Testis (tissue), 3 donors: ENCODE measurements around the gene MACROD2. TPM values are rescaled to one million over a fixed set of nuclear protein-coding genes. Genes with fewer than 3 reads are reported as not detected.

Experiments used
- DNase-seq: peaks from one replicate; pipeline ENCODE4 v3.0.0-alpha.2; 2019
- H3K27ac ChIP-seq, 2 donors: fragments of 200-600 bp; sonication (generic); one replicate each; pipeline ENCODE4 v1.5.1; 2019
- H3K27me3 ChIP-seq: fragments of 200-600 bp; sonication (generic); one replicate; pipeline ENCODE4 v1.5.1; 2019
- H3K36me3 ChIP-seq: fragments of 200-600 bp; sonication (generic); one replicate; pipeline ENCODE4 v1.5.1; 2017; ENCODE audit warnings: low read depth; ENCODE audit errors: missing control alignments
- H3K4me1 ChIP-seq: fragments of 200-600 bp; sonication (generic); one replicate; pipeline ENCODE4 v1.5.1; 2019
- H3K4me3 ChIP-seq, 2 donors: fragments of 200-600 bp; sonication (generic); one replicate each; pipeline ENCODE4 v1.5.1; 2017 to 2019
- H3K9me3 ChIP-seq: fragments of 200-600 bp; sonication (generic); one replicate; pipeline ENCODE4 v1.5.1; 2017
- CTCF ChIP-seq, 3 experiments: fragments of 450-650 bp in 2 of 3; fragments of 200-600 bp in 1 of 3; sonication (generic) in 1 of 3; IDR thresholded peaks; one replicate each; pipeline ENCODE4 v1.5.1; 2016 to 2019; ENCODE audit warnings: antibody characterized with exemption in 3 of 3, mild to moderate bottlenecking in 2 of 3, moderate library complexity in 1 of 3
- POLR2A ChIP-seq: fragments of 450-650 bp; IDR thresholded peaks from one replicate; pipeline ENCODE4 v1.6.1; 2017; ENCODE audit warnings: antibody characterized with exemption, mild to moderate bottlenecking, moderate library complexity
- WGBS, 2 donors: methylation state at CpG; one replicate each; pipeline ENCODE4 v1.1.5; 2018; 5-methylcytosine and 5-hydroxymethylcytosine counted together
- intact Hi-C: fragments of 100-400 bp; cut with DNase I; formaldehyde crosslinking; loops from one replicate; pipeline ENCODE4 v1.15.1; 2023; ENCODE audit warnings: low total_unique reads
- polyA plus RNA-seq: library from polyadenylated mRNA; stranded (reverse); fragments of 350-450 nt; fragmentation: Illumina TruSeq; extraction: RNeasy Lipid Tissue Mini Kit (QIAGEN cat#74804); gene quantifications from one replicate; pipeline ENCODE4 v1.2.3, GENCODE V29; 2014; ENCODE audit warnings: low read depth, low replicate concordance; ENCODE audit not compliant: insufficient read depth
- total RNA-seq, 2 donors: library from RNA; depleted of rRNA; stranded (reverse); fragments of >200 nt; gene quantifications; one replicate each; pipeline ENCODE4 v1.2.3, GENCODE V29; 2016

The MACROD2 gene
- total and polyA plus RNA-seq, 3 donors from 2014 or later = 12.6 to 20.6 (median 16.8) TPM

DNA sequence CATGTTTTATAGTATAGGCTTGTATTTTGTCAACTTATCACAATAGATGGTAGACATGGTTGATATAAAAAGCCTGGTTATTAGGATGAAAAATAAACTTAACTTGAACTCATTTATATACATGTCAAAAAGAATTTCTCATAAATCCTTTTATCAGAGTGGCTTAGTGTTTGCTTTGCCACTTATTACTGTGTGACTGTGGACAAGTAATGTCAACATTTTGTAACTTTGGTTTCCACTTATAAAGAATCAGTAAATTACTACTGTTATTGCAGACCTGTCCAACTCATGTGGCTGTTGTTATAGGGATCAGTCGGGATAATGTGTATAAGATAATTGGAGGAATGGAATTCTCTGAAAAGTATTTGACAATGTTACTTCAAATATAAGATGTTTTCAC, 1236.9 kb downstream of the MACROD2 start:
- no peak for TF ChIP-seq CTCF (IDR thresholded peaks at IDR 0.05)
- no peak for TF ChIP-seq POLR2A
- intact Hi-C loops = no loop called here
- 81 to 82% methylated on average over 1 of the region's 1 CpG for WGBS, 2 donors
- Histone ChIP-seq H3K4me3 (no peak overlapping the region), H3K4me1 (no peaks in the 10 kb centered on the region), H3K27me3 (no peaks in the 10 kb centered on the region), H3K36me3 (no peaks in the 10 kb centered on the region), H3K27ac (no peak overlapping the region), H3K9me3 (no peaks in the 10 kb centered on the region)
- DNase-seq = no peak

GRCh38 chr20:15235471-15236198, 1240.3 kb downstream of the MACROD2 start:
- TF ChIP-seq POLR2A (no peak), CTCF (IDR thresholded peaks at IDR 0.05) (no peak)
- Histone ChIP-seq H3K27me3 (no peaks in the 10 kb centered on the region), H3K9me3 (no peaks in the 10 kb centered on the region), H3K4me1 (no peaks in the 10 kb centered on the region), H3K4me3 (no peak overlapping the region), H3K36me3 (no peaks in the 10 kb centered on the region), H3K27ac (no peak overlapping the region)
- intact Hi-C loops = no loop called here
- 91 to 95% methylated on average over 2 of the region's 2 CpGs for WGBS, 2 donors
- no peak for DNase-seq

DNA sequence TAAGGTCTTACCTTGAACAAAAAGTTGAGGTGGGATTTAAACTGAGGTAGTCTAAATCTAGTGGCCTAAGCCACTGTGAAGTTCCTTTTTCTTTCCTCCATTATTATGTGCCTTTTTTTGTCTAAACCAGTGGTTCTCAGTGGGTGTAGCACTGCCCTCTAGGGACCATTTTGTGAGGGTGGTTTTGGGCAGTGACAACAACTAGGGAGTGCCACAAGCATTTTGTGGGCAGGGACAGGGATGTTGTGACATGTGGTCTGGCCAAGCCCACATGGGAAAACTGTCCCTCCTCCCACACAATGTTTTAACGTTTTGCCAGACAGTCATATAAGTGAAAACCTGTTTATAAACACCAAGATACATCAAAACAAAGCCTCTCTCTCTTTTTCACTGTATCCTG, 1241.5 kb downstream of the MACROD2 start:
- Histone ChIP-seq H3K4me3 (no peak overlapping the region), H3K4me1 (no peaks in the 10 kb centered on the region), H3K27ac (no peak overlapping the region), H3K36me3 (no peaks in the 10 kb centered on the region), H3K9me3 (no peaks in the 10 kb centered on the region), H3K27me3 (no peaks in the 10 kb centered on the region)
- 50 to 52% methylated on average over 1 of the region's 1 CpG for WGBS, 2 donors
- intact Hi-C loops = no loop called here
- peak; percentile 53 for DNase-seq
- peak; percentile 16 to 24 (median 17) for TF ChIP-seq CTCF (IDR thresholded peaks at IDR 0.05)
- no peak for TF ChIP-seq POLR2A

GRCh38 chr20:15239542-15240206, 1244.4 kb downstream of the MACROD2 start:
- Histone ChIP-seq H3K27me3 (no peaks in the 10 kb centered on the region), H3K9me3 (no peaks in the 10 kb centered on the region), H3K4me1 (no peaks in the 10 kb centered on the region), H3K4me3 (no peak overlapping the region), H3K36me3 (no peaks in the 10 kb centered on the region), H3K27ac (no peak overlapping the region)
- 92 to 96% methylated on average over 3 of the region's 3 CpGs for WGBS, 2 donors
- TF ChIP-seq POLR2A (no peak), CTCF (IDR thresholded peaks at IDR 0.05) (no peak)
- intact Hi-C loops = no loop called here
- no peak for DNase-seq

DNA sequence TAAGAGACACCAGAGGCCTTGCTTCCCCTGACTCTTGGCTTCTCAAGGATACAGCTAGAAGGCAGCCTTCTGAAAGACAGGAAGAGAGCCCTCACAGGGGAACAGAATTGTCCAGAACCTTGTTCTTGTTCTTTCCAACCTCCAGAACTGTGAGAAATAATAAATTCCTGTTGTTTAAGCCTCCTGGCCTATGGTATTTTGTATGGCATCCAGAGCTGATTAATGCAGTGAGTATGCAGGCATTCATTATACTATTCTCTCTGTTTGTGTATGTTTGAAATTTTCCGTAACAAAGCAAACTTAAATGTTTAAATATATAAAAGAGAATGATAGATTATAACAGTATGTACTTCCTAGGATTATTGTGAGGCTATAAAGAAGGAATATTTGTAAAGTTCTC, 1245.5 kb downstream of the MACROD2 start:
- no peak for TF ChIP-seq POLR2A
- Histone ChIP-seq H3K4me1 (no peaks in the 10 kb centered on the region), H3K27ac (no peak overlapping the region), H3K9me3 (no peaks in the 10 kb centered on the region), H3K4me3 (no peak overlapping the region), H3K27me3 (no peaks in the 10 kb centered on the region), H3K36me3 (no peaks in the 10 kb centered on the region)
- no peak for DNase-seq
- 2 to 98% methylated on average over 1 of the region's 1 CpG for WGBS, 2 donors
- intact Hi-C loops = no loop called here
